Nephron progenitor cell (in vitro differentiated cells): ENCODE data around the gene KHDRBS2.

ENCODE experiments used
- DNase-seq: peaks from one replicate; pipeline ENCODE4 v3.0.0; 2021
- H3K27ac Mint-ChIP-seq: 2 replicates; pipeline ENCODE4 v1.8.0; 2021; ENCODE audit warnings: mild to moderate bottlenecking, moderate library complexity, mixed read lengths
- H3K27me3 Mint-ChIP-seq: 2 replicates; pipeline ENCODE4 v1.8.0; 2021; ENCODE audit warnings: mild to moderate bottlenecking, low read depth, mixed read lengths; ENCODE audit not compliant: poor library complexity
- H3K36me3 Mint-ChIP-seq: 2 replicates; pipeline ENCODE4 v1.8.0; 2021; ENCODE audit warnings: low read depth, mixed read lengths
- H3K4me1 Mint-ChIP-seq: 2 replicates; pipeline ENCODE4 v1.8.0; 2021; ENCODE audit warnings: mixed read lengths
- H3K4me3 Mint-ChIP-seq: 2 replicates; pipeline ENCODE4 v1.8.0; 2021; ENCODE audit warnings: mild to moderate bottlenecking, moderate library complexity, mixed read lengths
- H3K9me3 Mint-ChIP-seq: 2 replicates; pipeline ENCODE4 v1.8.0; 2021; ENCODE audit warnings: mild to moderate bottlenecking, moderate library complexity, mixed read lengths
- TF ChIP-seq, protein P1 (sequence below): fragments of 200-600 bp; sonication (generic); IDR thresholded peaks from 2 replicates; pipeline ENCODE4 v1.5.0; 2021; ENCODE audit warnings: antibody characterized with exemption

Gene KHDRBS2

DNA sequence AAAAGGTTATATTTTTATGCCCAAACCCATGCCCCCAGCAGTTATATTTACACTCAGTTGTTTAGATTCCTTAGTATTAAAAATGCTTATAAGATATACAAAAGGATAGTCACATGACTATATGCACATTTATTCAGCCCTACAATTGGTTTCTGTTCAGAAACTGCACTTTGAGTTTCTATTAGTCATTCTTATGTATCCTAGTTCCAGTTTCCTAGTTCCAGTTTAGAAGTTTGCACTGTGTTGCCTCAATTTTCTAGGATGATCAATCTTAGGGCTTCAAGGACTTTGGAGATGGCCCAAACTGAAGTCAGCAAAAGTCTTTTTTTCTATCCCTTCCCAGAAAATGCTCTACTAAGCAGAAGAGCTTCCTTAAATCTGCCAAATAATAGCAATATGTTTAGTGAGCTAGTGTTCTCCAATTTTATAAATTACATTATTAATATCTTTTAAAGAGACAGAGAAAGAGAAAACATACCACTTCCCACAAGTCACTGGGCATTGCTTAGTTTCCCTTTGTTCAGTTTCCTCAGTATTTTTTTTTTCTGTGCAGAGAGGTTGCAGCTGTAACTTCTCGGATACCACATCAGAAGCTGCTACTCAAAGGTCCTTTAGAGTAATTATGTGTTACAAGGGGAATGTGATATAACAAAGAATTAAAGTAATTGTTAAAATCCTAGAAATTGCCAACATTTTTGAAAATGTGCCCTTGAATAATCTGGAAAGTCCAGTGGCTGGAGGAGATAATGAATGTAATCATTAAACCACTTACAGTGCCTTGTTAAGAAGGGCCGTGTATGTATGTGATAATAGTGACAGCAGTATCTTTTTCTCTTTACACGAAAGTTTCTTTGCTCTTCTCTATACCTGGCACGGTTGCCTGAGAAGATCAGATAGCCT lies 138.8 kb downstream of the KHDRBS2 start:
- Mint-ChIP-seq H3K9me3 (no peaks in the 10 kb centered on the region), H3K4me3 (no peak overlapping the region), H3K27me3 (no peaks in the 10 kb centered on the region), H3K27ac (no peak overlapping the region), H3K36me3 (no peaks in the 10 kb centered on the region), H3K4me1 (no peaks in the 10 kb centered on the region)
- DNase-seq = no peak
- TF ChIP-seq, protein P1, sequence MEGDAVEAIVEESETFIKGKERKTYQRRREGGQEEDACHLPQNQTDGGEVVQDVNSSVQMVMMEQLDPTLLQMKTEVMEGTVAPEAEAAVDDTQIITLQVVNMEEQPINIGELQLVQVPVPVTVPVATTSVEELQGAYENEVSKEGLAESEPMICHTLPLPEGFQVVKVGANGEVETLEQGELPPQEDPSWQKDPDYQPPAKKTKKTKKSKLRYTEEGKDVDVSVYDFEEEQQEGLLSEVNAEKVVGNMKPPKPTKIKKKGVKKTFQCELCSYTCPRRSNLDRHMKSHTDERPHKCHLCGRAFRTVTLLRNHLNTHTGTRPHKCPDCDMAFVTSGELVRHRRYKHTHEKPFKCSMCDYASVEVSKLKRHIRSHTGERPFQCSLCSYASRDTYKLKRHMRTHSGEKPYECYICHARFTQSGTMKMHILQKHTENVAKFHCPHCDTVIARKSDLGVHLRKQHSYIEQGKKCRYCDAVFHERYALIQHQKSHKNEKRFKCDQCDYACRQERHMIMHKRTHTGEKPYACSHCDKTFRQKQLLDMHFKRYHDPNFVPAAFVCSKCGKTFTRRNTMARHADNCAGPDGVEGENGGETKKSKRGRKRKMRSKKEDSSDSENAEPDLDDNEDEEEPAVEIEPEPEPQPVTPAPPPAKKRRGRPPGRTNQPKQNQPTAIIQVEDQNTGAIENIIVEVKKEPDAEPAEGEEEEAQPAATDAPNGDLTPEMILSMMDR = no peak

DNA sequence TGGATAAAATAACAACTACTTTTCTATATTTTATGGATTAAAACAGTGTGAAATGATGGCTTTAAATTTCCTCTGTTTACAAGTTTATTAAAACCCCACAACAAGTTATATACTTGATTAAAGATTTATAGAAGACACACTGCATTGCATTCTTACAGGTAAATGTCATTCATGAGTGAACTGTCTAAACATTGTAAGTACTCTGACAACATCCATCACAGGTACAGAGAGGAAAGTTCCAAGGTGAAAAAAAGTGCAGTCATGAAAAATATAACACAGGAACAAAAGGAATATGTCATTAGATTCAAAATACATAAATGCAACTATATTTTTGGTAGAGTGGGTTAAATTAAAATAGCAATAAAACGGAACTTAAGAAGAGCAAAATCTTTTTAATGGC lies 156.9 kb downstream of the KHDRBS2 start:
- Mint-ChIP-seq H3K4me1 (no peaks in the 10 kb centered on the region), H3K36me3 (peaks cover 8% of the 10 kb centered on the region), H3K9me3 (peaks cover 9% of the 10 kb centered on the region), H3K4me3 (no peak overlapping the region), H3K27ac (no peak overlapping the region), H3K27me3 (peaks cover 3% of the 10 kb centered on the region)
- TF ChIP-seq, protein P1 = no peak
- no peak for DNase-seq

DNA sequence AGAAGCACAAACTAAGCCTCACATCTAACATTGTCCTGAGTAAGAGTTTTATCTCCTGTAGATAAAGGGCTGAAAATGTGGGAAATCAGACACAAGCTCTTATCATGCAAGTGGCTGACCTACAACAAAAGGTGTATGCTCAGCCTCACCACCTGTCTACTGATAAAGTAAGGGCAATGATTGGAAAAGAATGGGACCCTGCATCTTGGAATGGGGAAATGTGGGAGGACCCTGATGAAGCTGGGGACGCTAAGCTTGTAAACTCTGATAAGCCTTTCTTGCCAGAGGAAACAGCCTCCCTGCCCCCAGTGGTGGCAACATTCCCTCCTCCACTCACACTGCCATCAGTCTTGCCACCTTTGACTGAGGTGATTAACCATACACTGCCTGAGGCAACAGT lies 166.6 kb downstream of the KHDRBS2 start:
- TF ChIP-seq, protein P1 = no peak
- Mint-ChIP-seq H3K27ac (no peak overlapping the region), H3K9me3 (peaks cover 27% of the 10 kb centered on the region), H3K4me3 (no peak overlapping the region), H3K27me3 (peaks cover 1% of the 10 kb centered on the region), H3K36me3 (peaks cover 7% of the 10 kb centered on the region), H3K4me1 (no peaks in the 10 kb centered on the region)
- no peak for DNase-seq

DNA sequence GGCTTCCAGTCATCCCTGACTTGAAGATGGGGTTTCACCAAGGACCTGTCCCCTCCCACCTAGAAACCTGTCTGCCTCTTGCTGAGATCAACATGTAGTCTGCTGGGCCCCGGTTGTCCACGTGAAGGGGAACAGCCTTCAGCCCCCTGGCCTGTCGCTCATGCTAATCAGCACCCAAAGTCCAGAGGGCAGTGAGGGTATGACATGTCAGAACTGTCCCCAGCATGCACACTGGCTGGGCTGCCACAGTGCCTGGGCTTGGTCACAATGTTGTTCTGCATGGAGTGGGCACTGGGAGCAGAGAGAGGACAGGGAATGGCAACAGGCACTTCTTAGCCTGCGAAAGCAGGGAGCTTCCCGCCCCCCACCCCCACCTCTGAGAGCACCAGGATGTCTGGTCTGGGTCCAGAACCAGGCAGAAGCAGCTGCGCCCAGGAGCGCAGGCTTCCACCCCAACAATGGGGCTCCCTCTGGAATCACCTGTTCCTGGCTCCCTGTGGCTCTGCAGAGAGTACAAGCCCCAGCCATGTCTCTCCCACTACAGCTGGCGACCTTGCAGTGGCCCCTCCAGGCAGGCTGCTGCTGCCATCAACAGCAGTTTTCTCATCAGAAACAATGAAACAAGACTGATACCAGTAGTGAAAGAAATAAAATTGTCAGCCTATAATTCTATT lies 182.7 kb downstream of the KHDRBS2 start:
- H3K27me3 Mint-ChIP-seq = peaks cover 5% of the 10 kb centered on the region
- H3K4me1 Mint-ChIP-seq = no peaks in the 10 kb centered on the region
- no peak overlapping the region for H3K4me3 Mint-ChIP-seq
- TF ChIP-seq, protein P1 = no peak
- H3K36me3 Mint-ChIP-seq = no peaks in the 10 kb centered on the region
- H3K27ac Mint-ChIP-seq = no peak overlapping the region
- no peak for DNase-seq
- H3K9me3 Mint-ChIP-seq = peaks cover 9% of the 10 kb centered on the region

DNA sequence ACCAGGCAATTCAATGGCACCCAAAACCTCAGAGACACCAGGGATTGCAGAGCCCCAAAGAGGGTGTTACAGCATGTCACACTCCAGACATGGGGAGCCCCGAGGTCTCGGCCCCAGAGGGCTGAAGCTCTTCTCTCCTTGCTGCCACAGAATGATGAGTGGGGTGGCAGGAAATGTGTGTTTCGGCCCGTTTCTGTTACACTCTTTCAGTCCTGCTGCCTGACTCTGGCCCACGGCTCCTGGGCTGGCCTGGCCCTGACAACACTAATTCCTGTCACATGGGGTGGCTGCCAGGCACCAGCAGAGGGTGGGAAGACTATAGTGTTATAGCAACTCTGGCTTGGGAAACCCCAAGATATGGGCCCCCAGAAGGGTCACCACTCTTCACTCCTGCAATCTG lies 183.6 kb downstream of the KHDRBS2 start:
- no peaks in the 10 kb centered on the region for H3K36me3 Mint-ChIP-seq
- H3K4me1 Mint-ChIP-seq = no peaks in the 10 kb centered on the region
- peaks cover 5% of the 10 kb centered on the region for H3K27me3 Mint-ChIP-seq
- no peak overlapping the region for H3K27ac Mint-ChIP-seq
- H3K9me3 Mint-ChIP-seq = peaks cover 7% of the 10 kb centered on the region
- no peak overlapping the region for H3K4me3 Mint-ChIP-seq
- DNase-seq = no peak
- TF ChIP-seq, protein P1 = no peak
